SK-N-MC (cell line): ENCODE data around the gene SIDT1.

Experiments
- DNase-seq: peaks from one replicate; pipeline ENCODE4 v3.0.0-alpha.2; 2011; ENCODE audit warnings: low read depth, low spot score
- H3K27ac ChIP-seq: fragments of 200-600 bp; sonication (generic); 2 replicates; pipeline ENCODE4 v1.5.1; 2016; ENCODE audit warnings: mixed run types
- H3K36me3 ChIP-seq: fragments of 200-600 bp; sonication (generic); 2 replicates; pipeline ENCODE4 v1.6.1; 2017; ENCODE audit warnings: antibody characterized with exemption, low read length, mixed read lengths; ENCODE audit not compliant: insufficient read depth
- H3K4me3 ChIP-seq: fragments of 200-600 bp; sonication (generic); 2 replicates; pipeline ENCODE4 v1.5.1; 2016
- H3K9ac ChIP-seq: fragments of 200-600 bp; sonication (generic); 2 replicates; pipeline ENCODE4 v1.8.0; 2017; ENCODE audit warnings: mixed run types, mixed read lengths; ENCODE audit not compliant: insufficient read length
- H3K9me3 ChIP-seq: fragments of 200-600 bp; sonication (generic); 2 replicates; pipeline ENCODE4 v1.6.1; 2017; ENCODE audit warnings: low read depth, mild to moderate bottlenecking, antibody characterized with exemption, low read length, moderate library complexity, mixed read lengths
- EZH2 ChIP-seq: fragments of 200-600 bp; sonication (generic); IDR thresholded peaks from one replicate; pipeline ENCODE4 v1.6.1; 2017; ENCODE audit warnings: antibody characterized with exemption
- FOXP2 ChIP-seq: optimal IDR thresholded peaks from 2 replicates; pipeline ENCODE3; 2011; ENCODE audit warnings: mild to moderate bottlenecking, moderate library complexity; ENCODE audit not compliant: insufficient read depth; ENCODE audit errors: extremely low read length, control extremely low read depth
- POLR2AphosphoS5 ChIP-seq: IDR thresholded peaks from 2 replicates; pipeline ENCODE4 v1.6.1; 2012; ENCODE audit warnings: mild to moderate bottlenecking, low read depth, low read length, borderline replicate concordance

The SIDT1 gene

GRCh38 chr3:113648524-113648923 is 116.2 kb downstream of the SIDT1 start:
- TF ChIP-seq EZH2 (no peak), FOXP2 (no peak), POLR2AphosphoS5 (no peak)
- no peak overlapping the region for H3K4me3 ChIP-seq
- H3K9me3 ChIP-seq = no peaks in the 10 kb centered on the region; the same call in 1 of the 2 replicates
- H3K27ac ChIP-seq = no peak overlapping the region
- no peaks in the 10 kb centered on the region for H3K36me3 ChIP-seq
- DNase-seq = no peak
- no peak overlapping the region for H3K9ac ChIP-seq

GRCh38 chr3:113649174-113649845 is 117.0 kb downstream of the SIDT1 start:
- H3K9ac ChIP-seq = no peak overlapping the region
- H3K4me3 ChIP-seq = no peak overlapping the region
- H3K36me3 ChIP-seq = no peaks in the 10 kb centered on the region
- H3K27ac ChIP-seq = no peak overlapping the region
- TF ChIP-seq EZH2 (no peak), FOXP2 (no peak), POLR2AphosphoS5 (no peak)
- no peak for DNase-seq
- no peaks in the 10 kb centered on the region; the same call in 1 of the 2 replicates for H3K9me3 ChIP-seq

GRCh38 chr3:113654310-113654709 is 122.0 kb downstream of the SIDT1 start:
- H3K4me3 ChIP-seq = no peak overlapping the region
- no peak for DNase-seq
- no peaks in the 10 kb centered on the region for H3K9me3 ChIP-seq
- no peaks in the 10 kb centered on the region for H3K36me3 ChIP-seq
- H3K27ac ChIP-seq = no peak overlapping the region
- H3K9ac ChIP-seq = no peak overlapping the region
- TF ChIP-seq EZH2 (no peak), FOXP2 (no peak), POLR2AphosphoS5 (no peak)

GRCh38 chr3:113654851-113655250 is 122.5 kb downstream of the SIDT1 start:
- TF ChIP-seq POLR2AphosphoS5 (no peak), FOXP2 (no peak), EZH2 (no peak)
- no peaks in the 10 kb centered on the region for H3K36me3 ChIP-seq
- H3K9ac ChIP-seq = no peak overlapping the region
- H3K27ac ChIP-seq = no peak overlapping the region
- no peak for DNase-seq
- no peak overlapping the region for H3K4me3 ChIP-seq
- no peaks in the 10 kb centered on the region for H3K9me3 ChIP-seq

GRCh38 chr3:113658107-113658506 is 125.8 kb downstream of the SIDT1 start:
- no peak for DNase-seq
- Histone ChIP-seq H3K27ac (no peak overlapping the region), H3K9me3 (no peaks in the 10 kb centered on the region), H3K4me3 (no peak overlapping the region), H3K9ac (no peak overlapping the region), H3K36me3 (no peaks in the 10 kb centered on the region; the same call in 1 of the 2 replicates)
- no peak for TF ChIP-seq EZH2
- TF ChIP-seq POLR2AphosphoS5 = no peak
- TF ChIP-seq FOXP2 = no peak

GRCh38 chr3:113659101-113659541 is 126.8 kb downstream of the SIDT1 start:
- Histone ChIP-seq H3K9me3 (no peaks in the 10 kb centered on the region), H3K9ac (no peak overlapping the region), H3K36me3 (no peaks in the 10 kb centered on the region; the same call in 1 of the 2 replicates), H3K27ac (no peak overlapping the region), H3K4me3 (no peak overlapping the region)
- no peak for TF ChIP-seq POLR2AphosphoS5
- TF ChIP-seq EZH2 = no peak
- TF ChIP-seq FOXP2 = no peak
- DNase-seq = no peak

GRCh38 chr3:113659996-113660395 is 127.6 kb downstream of the SIDT1 start:
- Histone ChIP-seq H3K9me3 (no peaks in the 10 kb centered on the region), H3K9ac (no peak overlapping the region), H3K4me3 (no peak overlapping the region), H3K27ac (no peak overlapping the region), H3K36me3 (no peaks in the 10 kb centered on the region; the same call in 1 of the 2 replicates)
- TF ChIP-seq FOXP2 (no peak), POLR2AphosphoS5 (no peak), EZH2 (no peak)
- DNase-seq = no peak

- Histone ChIP-seq H3K4me3 (no peak overlapping the region), H3K9me3 (no peaks in the 10 kb centered on the region), H3K27ac (no peak overlapping the region), H3K36me3 (no peaks in the 10 kb centered on the region; the same call in 1 of the 2 replicates), H3K9ac (no peak overlapping the region)
- TF ChIP-seq FOXP2 = no peak
- TF ChIP-seq EZH2 = no peak
- TF ChIP-seq POLR2AphosphoS5 = no peak
- no peak for DNase-seq
These were observed 128.1 kb downstream of the SIDT1 start for GRCh38 chr3:113660458-113660857.

GRCh38 chr3:113660896-113661295 is 128.5 kb downstream of the SIDT1 start:
- no peak for TF ChIP-seq POLR2AphosphoS5
- no peak for TF ChIP-seq FOXP2
- TF ChIP-seq EZH2 = no peak
- no peak for DNase-seq
- H3K36me3 ChIP-seq = no peaks in the 10 kb centered on the region; the same call in 1 of the 2 replicates
- H3K9me3 ChIP-seq = no peaks in the 10 kb centered on the region
- no peak overlapping the region for H3K9ac ChIP-seq
- no peak overlapping the region for H3K4me3 ChIP-seq
- no peak overlapping the region for H3K27ac ChIP-seq
